ENCODE results near the gene GPC6. TPM values are rescaled to one million over a fixed set of nuclear protein-coding genes. Genes with fewer than 3 reads are reported as not detected.

GPC6 gene
- total RNA-seq, 1 donor from 2014 or later: 50.3 TPM

DNA sequence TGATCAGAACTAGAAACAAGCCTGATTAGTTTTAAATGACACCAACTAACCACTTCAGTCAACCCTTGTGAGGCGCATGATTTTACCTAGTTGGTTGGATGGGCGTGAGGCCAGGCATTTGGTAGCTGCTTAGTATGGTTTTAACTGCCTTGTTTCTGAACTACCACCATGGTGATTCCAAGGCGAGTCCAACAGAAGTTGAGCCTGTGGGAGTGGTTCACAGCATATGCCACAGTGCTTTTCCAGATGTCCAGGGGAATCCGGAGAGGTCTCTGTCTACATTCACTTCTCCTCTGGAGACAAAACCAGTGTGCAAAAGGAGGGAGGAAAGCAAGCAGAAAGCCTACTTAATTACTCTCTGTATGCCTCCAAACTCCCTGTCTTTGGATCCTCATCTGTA is 524.1 kb downstream of the GPC6 start:
- no peaks in the 10 kb centered on the region for H3K36me3 Mint-ChIP-seq (ENCODE audit: insufficient read depth)
- no peak for DNase-seq (ENCODE audit: low spot score, unreplicated experiment)
- no peak overlapping the region for H3K27ac Mint-ChIP-seq
- no peak overlapping the region for H3K4me3 Mint-ChIP-seq (ENCODE audit: low read depth)
- TF ChIP-seq, protein P1, sequence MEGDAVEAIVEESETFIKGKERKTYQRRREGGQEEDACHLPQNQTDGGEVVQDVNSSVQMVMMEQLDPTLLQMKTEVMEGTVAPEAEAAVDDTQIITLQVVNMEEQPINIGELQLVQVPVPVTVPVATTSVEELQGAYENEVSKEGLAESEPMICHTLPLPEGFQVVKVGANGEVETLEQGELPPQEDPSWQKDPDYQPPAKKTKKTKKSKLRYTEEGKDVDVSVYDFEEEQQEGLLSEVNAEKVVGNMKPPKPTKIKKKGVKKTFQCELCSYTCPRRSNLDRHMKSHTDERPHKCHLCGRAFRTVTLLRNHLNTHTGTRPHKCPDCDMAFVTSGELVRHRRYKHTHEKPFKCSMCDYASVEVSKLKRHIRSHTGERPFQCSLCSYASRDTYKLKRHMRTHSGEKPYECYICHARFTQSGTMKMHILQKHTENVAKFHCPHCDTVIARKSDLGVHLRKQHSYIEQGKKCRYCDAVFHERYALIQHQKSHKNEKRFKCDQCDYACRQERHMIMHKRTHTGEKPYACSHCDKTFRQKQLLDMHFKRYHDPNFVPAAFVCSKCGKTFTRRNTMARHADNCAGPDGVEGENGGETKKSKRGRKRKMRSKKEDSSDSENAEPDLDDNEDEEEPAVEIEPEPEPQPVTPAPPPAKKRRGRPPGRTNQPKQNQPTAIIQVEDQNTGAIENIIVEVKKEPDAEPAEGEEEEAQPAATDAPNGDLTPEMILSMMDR (IDR thresholded peaks at IDR 0.05; ENCODE audit: unreplicated experiment): no peak
- no peaks in the 10 kb centered on the region for H3K9me3 Mint-ChIP-seq (ENCODE audit: low read depth)
- H3K27me3 Mint-ChIP-seq: no peaks in the 10 kb centered on the region
- peaks cover 6% of the 10 kb centered on the region for H3K4me1 Mint-ChIP-seq (ENCODE audit: low read depth)

DNA sequence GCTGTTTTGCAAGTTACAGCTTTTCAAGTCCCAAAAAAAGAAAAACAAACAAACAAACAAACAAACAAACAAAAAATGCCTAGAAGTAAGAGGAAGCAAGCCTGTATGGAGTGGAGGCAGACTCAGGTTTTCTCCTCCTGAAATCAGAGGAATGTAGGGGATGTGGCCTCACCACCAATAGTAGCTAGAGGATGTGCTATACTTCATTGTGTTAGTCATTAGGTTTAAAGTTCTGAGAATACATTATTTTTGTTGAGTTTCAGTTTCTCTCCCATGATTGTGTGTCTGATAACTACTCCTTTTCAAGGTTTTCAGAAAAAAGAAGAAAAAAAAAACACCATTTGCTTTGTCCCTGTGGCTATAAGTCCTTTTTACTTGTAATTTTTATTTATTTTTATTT is 524.5 kb downstream of the GPC6 start:
- TF ChIP-seq, protein P1 (IDR thresholded peaks at IDR 0.05; ENCODE audit: unreplicated experiment): no peak
- H3K27me3 Mint-ChIP-seq: no peaks in the 10 kb centered on the region
- no peak for DNase-seq (ENCODE audit: low spot score, unreplicated experiment)
- H3K4me1 Mint-ChIP-seq (ENCODE audit: low read depth): peaks cover 9% of the 10 kb centered on the region
- no peaks in the 10 kb centered on the region for H3K36me3 Mint-ChIP-seq (ENCODE audit: insufficient read depth)
- H3K9me3 Mint-ChIP-seq (ENCODE audit: low read depth): no peaks in the 10 kb centered on the region
- H3K4me3 Mint-ChIP-seq (ENCODE audit: low read depth): no peak overlapping the region
- no peak overlapping the region for H3K27ac Mint-ChIP-seq

DNA sequence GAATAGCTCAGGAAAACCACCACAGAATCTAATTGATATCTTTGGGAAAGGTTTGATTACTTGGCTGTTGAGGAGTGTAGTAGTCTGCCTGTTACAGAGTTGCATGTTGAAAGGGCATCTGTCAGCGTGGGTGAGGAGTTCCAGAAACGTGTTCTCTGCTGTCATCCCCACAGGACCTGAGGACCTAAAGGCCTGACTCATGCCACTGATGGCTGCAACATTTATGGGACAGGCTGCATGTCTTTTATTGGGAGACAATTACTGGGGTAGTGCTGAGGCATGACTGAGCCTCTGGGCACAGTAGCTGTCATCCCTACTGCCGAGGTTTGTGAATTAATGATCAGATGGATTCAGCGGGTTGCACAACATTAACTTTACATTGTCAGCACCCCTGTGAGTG is 525.9 kb downstream of the GPC6 start:
- Mint-ChIP-seq H3K36me3 (ENCODE audit: insufficient read depth) (no peaks in the 10 kb centered on the region), H3K27me3 (no peaks in the 10 kb centered on the region), H3K27ac (no peak overlapping the region), H3K4me1 (ENCODE audit: low read depth) (peaks cover 18% of the 10 kb centered on the region), H3K9me3 (ENCODE audit: low read depth) (no peaks in the 10 kb centered on the region), H3K4me3 (ENCODE audit: low read depth) (no peak overlapping the region)
- DNase-seq (ENCODE audit: low spot score, unreplicated experiment): no peak
- TF ChIP-seq, protein P1 (IDR thresholded peaks at IDR 0.05; ENCODE audit: unreplicated experiment): no peak

DNA sequence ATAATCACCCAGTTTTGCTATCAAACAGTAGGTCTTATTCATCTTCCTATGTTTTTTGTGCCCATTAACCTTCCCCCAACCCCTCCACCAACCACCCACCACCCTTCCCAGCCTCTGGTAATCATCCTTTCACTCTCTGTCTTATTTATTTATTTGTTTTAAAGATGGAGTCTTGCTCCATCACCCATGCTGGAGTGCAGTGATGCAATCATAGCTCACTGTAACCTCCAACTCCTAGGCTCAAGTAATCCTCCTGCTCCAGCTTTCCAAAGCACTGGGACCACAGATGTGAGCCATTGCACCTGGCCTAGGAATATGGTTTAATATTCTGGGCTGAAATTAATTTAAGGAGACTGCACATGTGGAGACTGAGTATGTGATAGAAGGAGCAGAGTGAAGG is 527.0 kb downstream of the GPC6 start:
- peaks cover 21% of the 10 kb centered on the region for H3K4me1 Mint-ChIP-seq (ENCODE audit: low read depth)
- H3K9me3 Mint-ChIP-seq (ENCODE audit: low read depth): no peaks in the 10 kb centered on the region
- H3K4me3 Mint-ChIP-seq (ENCODE audit: low read depth): no peak overlapping the region
- H3K27ac Mint-ChIP-seq: peak overlapping the region; percentile 64
- H3K27me3 Mint-ChIP-seq: no peaks in the 10 kb centered on the region
- DNase-seq (ENCODE audit: low spot score, unreplicated experiment): no peak
- no peaks in the 10 kb centered on the region for H3K36me3 Mint-ChIP-seq (ENCODE audit: insufficient read depth)
- TF ChIP-seq, protein P1 (IDR thresholded peaks at IDR 0.05; ENCODE audit: unreplicated experiment): no peak

DNA sequence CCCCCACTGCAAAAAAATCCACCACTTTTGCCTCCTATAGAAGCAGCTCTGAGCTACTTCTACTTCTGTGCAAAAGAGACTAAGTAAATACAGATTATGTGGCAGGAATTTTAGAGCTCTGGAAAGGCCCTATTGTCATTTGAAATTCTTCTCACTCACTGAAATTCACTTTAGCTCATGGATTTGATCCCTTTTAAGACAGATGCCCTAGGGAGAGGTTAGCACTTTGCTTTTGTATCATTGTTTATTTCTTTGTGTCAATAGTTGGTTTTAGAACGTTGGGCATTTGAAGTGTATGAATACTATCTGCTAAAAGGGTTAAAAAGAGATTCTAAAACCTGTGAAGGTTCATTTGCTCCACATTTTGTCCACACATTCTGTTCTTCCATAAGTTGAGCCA is 528.7 kb downstream of the GPC6 start:
- TF ChIP-seq, protein P1 (IDR thresholded peaks at IDR 0.05; ENCODE audit: unreplicated experiment): no peak
- Mint-ChIP-seq H3K4me1 (ENCODE audit: low read depth) (peaks cover 23% of the 10 kb centered on the region), H3K4me3 (ENCODE audit: low read depth) (no peak overlapping the region), H3K9me3 (ENCODE audit: low read depth) (no peaks in the 10 kb centered on the region), H3K27me3 (no peaks in the 10 kb centered on the region), H3K36me3 (ENCODE audit: insufficient read depth) (no peaks in the 10 kb centered on the region), H3K27ac (no peak overlapping the region)
- no peak for DNase-seq (ENCODE audit: low spot score, unreplicated experiment)

Measured in progenitor cell of endocrine pancreas (in vitro differentiated cells).